Measurements from ENCODE around the gene GSDME. TPM values are rescaled to one million over a fixed set of nuclear protein-coding genes. Genes with fewer than 3 reads are reported as not detected.
A peak's percentile ranks its signal among the peaks of the same experiment; 100 is the strongest.

Gene GSDME
- total and polyA plus RNA-seq, 9 donors = 14.3 to 37.0 (median 29.2) TPM

GRCh38 chr7:24728503-24729364 is 28.5 kb downstream of the GSDME start:
- DNase-seq = no peak
- intact Hi-C loops (cut with DNase I) = no loop called here
- Histone ChIP-seq H3K27ac (no peak overlapping the region), H3K4me1 (ENCODE audit: insufficient read depth) (peaks cover under 1% of the 10 kb centered on the region), H3K27me3 (no peaks in the 10 kb centered on the region), H3K9me3 (no peaks in the 10 kb centered on the region), H3K36me3 (no peaks in the 10 kb centered on the region), H3K4me3 (no peak overlapping the region)
- TF ChIP-seq EP300 (IDR thresholded peaks at IDR 0.05) = no peak
- no peak for TF ChIP-seq CTCF (IDR thresholded peaks at IDR 0.05)
- no peak for TF ChIP-seq POLR2A (IDR thresholded peaks at IDR 0.05)
- WGBS, 3 donors = 46 to 61% (median 55%) methylated on average over 16 of the region's 16 CpGs

- Histone ChIP-seq H3K27ac (no peak overlapping the region), H3K27me3 (no peaks in the 10 kb centered on the region), H3K9me3 (no peaks in the 10 kb centered on the region), H3K4me3 (no peak overlapping the region), H3K4me1 (ENCODE audit: insufficient read depth) (no peaks in the 10 kb centered on the region), H3K36me3 (no peaks in the 10 kb centered on the region)
- intact Hi-C loops (cut with DNase I) = no loop called here
- TF ChIP-seq EP300 (IDR thresholded peaks at IDR 0.05) (no peak), CTCF (IDR thresholded peaks at IDR 0.05) (no peak)
- DNase-seq = peak in 1 of 5 donors; percentile 3
- 94 to 98% (median 97%) methylated on average over 7 of the region's 7 CpGs for WGBS, 3 donors
Observed at GRCh38 chr7:24728121-24728500, 29.2 kb downstream of the GSDME start.

GRCh38 chr7:24727154-24728120 is 29.8 kb downstream of the GSDME start:
- no peak overlapping the region for H3K27ac ChIP-seq
- no peak overlapping the region for H3K4me3 ChIP-seq
- TF ChIP-seq POLR2A (IDR thresholded peaks at IDR 0.05) (no peak), EP300 (IDR thresholded peaks at IDR 0.05) (no peak), CTCF (IDR thresholded peaks at IDR 0.05) (no peak)
- H3K36me3 ChIP-seq = no peaks in the 10 kb centered on the region
- intact Hi-C loops (cut with DNase I) = no loop called here
- 88 to 90% (median 90%) methylated on average over 13 of the region's 13 CpGs for WGBS, 3 donors
- no peaks in the 10 kb centered on the region for H3K27me3 ChIP-seq
- H3K4me1 ChIP-seq (ENCODE audit: insufficient read depth) = no peaks in the 10 kb centered on the region
- peak in 1 of 5 donors; percentile 2 for DNase-seq
- H3K9me3 ChIP-seq = no peaks in the 10 kb centered on the region

GRCh38 chr7:24725554-24726241 is 31.6 kb downstream of the GSDME start:
- Histone ChIP-seq H3K36me3 (no peaks in the 10 kb centered on the region), H3K9me3 (no peaks in the 10 kb centered on the region), H3K4me1 (ENCODE audit: insufficient read depth) (no peaks in the 10 kb centered on the region), H3K4me3 (no peak overlapping the region), H3K27me3 (no peaks in the 10 kb centered on the region), H3K27ac (no peak overlapping the region)
- DNase-seq = peak in 1 of 5 donors; percentile 3
- WGBS, 3 donors = 86 to 91% (median 90%) methylated on average over 14 of the region's 14 CpGs
- intact Hi-C loops (cut with DNase I) = no loop called here
- TF ChIP-seq POLR2A (IDR thresholded peaks at IDR 0.05) (no peak), EP300 (IDR thresholded peaks at IDR 0.05) (no peak), CTCF (IDR thresholded peaks at IDR 0.05) (no peak)
